GM21737 (cell line): ENCODE measurements around the gene GALNT13.

Experiments used
- ATAC-seq: cut with Tn5 transposase; IDR thresholded peaks from one replicate; pipeline ENCODE4 v1.9.1; 2021; ENCODE audit warnings: mild to moderate bottlenecking, moderate library complexity; ENCODE audit not compliant: unreplicated experiment

Gene GALNT13

GRCh38 chr2:154097833-154098398 lies 226.2 kb downstream of the GALNT13 start:
- ATAC-seq, result no peak

GRCh38 chr2:154120706-154121105 lies 249.0 kb downstream of the GALNT13 start:
- ATAC-seq, result no peak

- ATAC-seq, result no peak
These were observed 254.2 kb downstream of the GALNT13 start for GRCh38 chr2:154125891-154126290.

GRCh38 chr2:154130821-154131220 lies 259.1 kb downstream of the GALNT13 start:
- ATAC-seq, result no peak

GRCh38 chr2:154132827-154133226 lies 261.1 kb downstream of the GALNT13 start:
- ATAC-seq, result no peak

- no peak for ATAC-seq
These were observed 262.1 kb downstream of the GALNT13 start for GRCh38 chr2:154133823-154134222.

GRCh38 chr2:154140249-154141025 lies 268.7 kb downstream of the GALNT13 start:
- no peak for ATAC-seq

- ATAC-seq, result no peak
These were observed 270.8 kb downstream of the GALNT13 start for GRCh38 chr2:154142480-154142879.

GRCh38 chr2:154143105-154143504 lies 271.4 kb downstream of the GALNT13 start:
- ATAC-seq, result no peak

GRCh38 chr2:154158101-154158500 lies 286.4 kb downstream of the GALNT13 start:
- ATAC-seq, result no peak

- no peak for ATAC-seq
These were observed 289.6 kb downstream of the GALNT13 start for GRCh38 chr2:154161286-154161685.

- no peak for ATAC-seq
These were observed 298.7 kb downstream of the GALNT13 start for GRCh38 chr2:154170400-154170799.

GRCh38 chr2:154173164-154173563 lies 301.4 kb downstream of the GALNT13 start:
- ATAC-seq, result no peak

- ATAC-seq, result no peak
These were observed 302.2 kb downstream of the GALNT13 start for GRCh38 chr2:154173919-154174318.

GRCh38 chr2:154182008-154182407 lies 310.3 kb downstream of the GALNT13 start:
- ATAC-seq, result no peak

GRCh38 chr2:154187948-154188347 lies 316.2 kb downstream of the GALNT13 start:
- ATAC-seq, result no peak

GRCh38 chr2:154189953-154190352 lies 318.2 kb downstream of the GALNT13 start:
- no peak for ATAC-seq

- no peak for ATAC-seq
These were observed 321.5 kb downstream of the GALNT13 start for GRCh38 chr2:154193246-154193645.

- ATAC-seq, result no peak
These were observed 323.4 kb downstream of the GALNT13 start for GRCh38 chr2:154194909-154195643.

GRCh38 chr2:154195644-154196195 lies 324.0 kb downstream of the GALNT13 start:
- ATAC-seq, result no peak

- no peak for ATAC-seq
These were observed 327.1 kb downstream of the GALNT13 start for GRCh38 chr2:154198866-154199265.

- no peak for ATAC-seq
These were observed 331.5 kb downstream of the GALNT13 start for GRCh38 chr2:154203206-154203605.
